Inferior parietal cortex (tissue), 1 donor: ENCODE measurements around the gene ATXN1.
"Not testable (repeated sequence)": the region's sequence is repeated elsewhere in the genome, so short reads cannot be mapped to it uniquely, and the experiment has no call there.

Source experiments
- DNase-seq: peaks from one replicate; pipeline ENCODE4 v3.0.0-alpha.2; 2016; ENCODE audit errors: extremely low spot score

The ATXN1 gene

GRCh38 chr6:16572317-16572716, 188.9 kb downstream of the ATXN1 start:
- DNase-seq: no peak

- no peak for DNase-seq
Observed at GRCh38 chr6:16570946-16571345, 190.3 kb downstream of the ATXN1 start.

- DNase-seq: no peak
Observed at GRCh38 chr6:16570221-16570553, 191.1 kb downstream of the ATXN1 start.

- no peak for DNase-seq
Observed at GRCh38 chr6:16568128-16568527, 193.1 kb downstream of the ATXN1 start.

- no peak for DNase-seq
Observed at GRCh38 chr6:16567071-16567470, 194.2 kb downstream of the ATXN1 start.

GRCh38 chr6:16564436-16564835, 196.8 kb downstream of the ATXN1 start:
- DNase-seq: no peak

GRCh38 chr6:16563628-16564240, 197.5 kb downstream of the ATXN1 start:
- no peak for DNase-seq

- no peak for DNase-seq
Observed at GRCh38 chr6:16562498-16562897, 198.8 kb downstream of the ATXN1 start.

- no peak for DNase-seq
Observed at GRCh38 chr6:16559071-16559470, 202.2 kb downstream of the ATXN1 start.

- DNase-seq: peak; percentile 77
Observed at GRCh38 chr6:16555550-16555949, 205.7 kb downstream of the ATXN1 start.

GRCh38 chr6:16553531-16553930, 207.7 kb downstream of the ATXN1 start:
- DNase-seq: no peak

- DNase-seq: no peak
Observed at GRCh38 chr6:16551466-16551865, 209.8 kb downstream of the ATXN1 start.

GRCh38 chr6:16548121-16548520, 213.1 kb downstream of the ATXN1 start:
- DNase-seq: no peak

GRCh38 chr6:16547587-16547986, 213.7 kb downstream of the ATXN1 start:
- DNase-seq: no peak

- DNase-seq: no peak
Observed at GRCh38 chr6:16546861-16547260, 214.4 kb downstream of the ATXN1 start.

- no peak for DNase-seq
Observed at GRCh38 chr6:16545382-16545781, 215.9 kb downstream of the ATXN1 start.

- DNase-seq: no peak
Observed at GRCh38 chr6:16544521-16544920, 216.7 kb downstream of the ATXN1 start.

- no peak for DNase-seq
Observed at GRCh38 chr6:16544006-16544405, 217.3 kb downstream of the ATXN1 start.

GRCh38 chr6:16543521-16543920, 217.7 kb downstream of the ATXN1 start:
- no peak for DNase-seq

GRCh38 chr6:16542070-16542469, 219.2 kb downstream of the ATXN1 start:
- DNase-seq: no peak

GRCh38 chr6:16540804-16541752, 220.2 kb downstream of the ATXN1 start:
- DNase-seq: no peak

GRCh38 chr6:16540383-16540782, 220.9 kb downstream of the ATXN1 start:
- DNase-seq: not testable (repeated sequence)
